OCI-M1 (cell line): ENCODE data around the gene TEX53.
A peak's percentile ranks its signal among the peaks of the same experiment; 100 is the strongest.

Source experiments
- DNase-seq: peaks from one replicate; lab custom pipeline; 2025; lab: John Stamatoyannopoulos, UW

Gene TEX53

DNA sequence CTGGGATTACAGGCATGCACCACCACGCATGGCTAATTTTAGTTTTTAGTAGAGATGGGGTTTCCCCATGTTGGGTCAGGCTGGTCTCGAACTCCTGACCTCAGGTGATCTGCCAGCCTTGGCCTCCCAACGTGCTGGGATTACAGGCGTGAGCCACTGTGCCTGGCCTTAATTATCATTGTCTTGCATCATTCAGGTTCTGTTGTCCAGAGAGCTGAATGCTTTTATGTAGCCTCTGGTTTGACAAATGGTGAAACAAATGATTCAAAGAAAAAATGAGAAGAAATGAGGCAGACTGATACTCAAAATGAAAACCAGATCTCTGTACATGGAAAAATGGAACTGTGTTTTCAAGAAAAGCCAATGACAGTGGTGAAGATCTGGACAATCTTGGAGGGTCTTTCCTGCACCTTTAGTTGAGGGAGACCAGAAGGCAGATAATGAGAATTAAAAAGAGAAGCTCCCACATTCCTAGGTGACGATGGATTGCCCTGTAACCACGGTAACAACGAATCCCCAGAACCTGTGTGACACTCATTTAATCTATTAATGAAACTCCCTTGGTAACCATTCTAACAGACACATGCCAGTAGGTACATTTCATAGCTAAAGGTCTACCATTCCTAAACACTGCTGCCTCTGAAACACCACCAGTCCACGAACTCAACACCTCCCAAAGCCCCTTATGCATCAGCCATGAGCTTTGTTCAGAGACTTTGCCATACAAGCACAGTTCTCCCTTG is 22.8 kb upstream of the TEX53 start:
- no peak for DNase-seq

DNA sequence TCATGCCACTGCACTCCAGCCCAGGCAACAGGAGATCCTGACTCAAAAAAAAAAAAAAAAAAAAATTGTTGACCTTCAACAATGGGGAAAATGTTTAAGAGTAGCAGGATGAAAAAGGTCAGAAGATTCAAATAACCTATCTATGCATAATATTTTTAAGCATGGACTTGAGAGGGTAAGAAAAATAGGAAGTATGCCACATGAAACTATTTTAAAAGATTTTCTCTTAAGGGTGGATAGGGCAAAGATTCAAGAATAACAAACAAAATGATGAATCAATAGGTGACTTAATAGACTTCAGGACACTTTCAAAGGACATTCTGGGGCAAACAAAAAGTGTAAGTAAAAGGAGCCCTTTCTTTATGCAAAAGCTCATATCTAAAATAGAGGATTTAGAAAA is 21.2 kb upstream of the TEX53 start:
- DNase-seq: no peak

DNA sequence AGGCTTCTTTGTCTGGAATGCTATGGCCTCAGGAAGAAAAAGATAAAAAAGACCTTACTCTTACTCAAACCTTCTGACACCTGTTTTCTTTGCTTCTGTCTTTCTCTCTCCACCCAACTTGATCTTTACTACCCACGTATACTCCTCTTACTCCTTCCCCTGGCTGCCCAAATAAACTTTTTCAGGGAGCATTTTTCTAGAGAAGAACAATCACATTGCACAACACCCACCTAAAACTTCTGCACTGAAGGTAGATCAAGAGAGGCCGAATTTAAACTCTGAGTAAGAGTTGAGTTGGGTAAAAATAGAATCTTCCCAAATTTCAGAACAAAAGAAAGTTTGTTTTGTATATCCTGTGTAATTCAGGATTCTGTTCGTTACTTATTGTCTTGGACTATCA is 20.5 kb upstream of the TEX53 start:
- DNase-seq: no peak

DNA sequence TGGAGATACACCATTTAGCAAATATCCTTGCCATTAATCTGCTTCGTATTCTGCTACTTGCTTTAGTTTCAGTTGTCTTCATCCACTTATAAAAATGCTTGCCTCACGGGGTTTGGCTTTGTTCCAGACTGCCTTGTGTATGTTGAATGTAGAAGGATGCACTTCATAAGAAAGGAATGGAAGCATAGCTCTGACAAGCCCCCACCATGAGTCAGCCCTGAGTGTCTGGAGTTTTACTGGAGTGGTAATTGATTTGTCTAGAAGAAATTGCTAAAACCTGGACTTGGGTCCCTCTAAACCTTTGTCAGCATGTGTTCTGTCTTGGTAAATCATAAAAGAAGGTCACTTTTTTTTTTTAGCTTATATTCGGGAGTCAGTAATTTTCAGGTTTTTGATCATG is 19.8 kb upstream of the TEX53 start:
- peak; percentile 86 for DNase-seq

DNA sequence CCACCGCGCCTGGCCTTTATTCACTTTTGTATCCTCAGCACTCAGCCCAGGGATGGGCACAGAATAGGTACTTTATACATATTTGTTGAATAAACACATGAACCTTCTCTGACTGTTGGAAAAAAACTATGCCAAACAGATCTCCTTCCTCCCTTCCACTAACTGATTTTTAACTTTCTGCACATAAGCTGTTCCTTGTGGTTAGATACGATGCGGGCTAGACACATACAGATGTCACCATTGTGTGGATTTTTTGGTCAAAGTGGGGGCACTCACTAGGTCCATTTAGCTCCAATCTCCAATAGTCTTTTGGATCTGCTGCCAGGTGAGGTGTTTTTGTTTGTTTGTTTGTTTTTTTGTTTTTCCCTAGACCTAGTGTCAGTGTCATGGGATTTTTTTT is 19.3 kb upstream of the TEX53 start:
- peak; percentile 25 for DNase-seq

DNA sequence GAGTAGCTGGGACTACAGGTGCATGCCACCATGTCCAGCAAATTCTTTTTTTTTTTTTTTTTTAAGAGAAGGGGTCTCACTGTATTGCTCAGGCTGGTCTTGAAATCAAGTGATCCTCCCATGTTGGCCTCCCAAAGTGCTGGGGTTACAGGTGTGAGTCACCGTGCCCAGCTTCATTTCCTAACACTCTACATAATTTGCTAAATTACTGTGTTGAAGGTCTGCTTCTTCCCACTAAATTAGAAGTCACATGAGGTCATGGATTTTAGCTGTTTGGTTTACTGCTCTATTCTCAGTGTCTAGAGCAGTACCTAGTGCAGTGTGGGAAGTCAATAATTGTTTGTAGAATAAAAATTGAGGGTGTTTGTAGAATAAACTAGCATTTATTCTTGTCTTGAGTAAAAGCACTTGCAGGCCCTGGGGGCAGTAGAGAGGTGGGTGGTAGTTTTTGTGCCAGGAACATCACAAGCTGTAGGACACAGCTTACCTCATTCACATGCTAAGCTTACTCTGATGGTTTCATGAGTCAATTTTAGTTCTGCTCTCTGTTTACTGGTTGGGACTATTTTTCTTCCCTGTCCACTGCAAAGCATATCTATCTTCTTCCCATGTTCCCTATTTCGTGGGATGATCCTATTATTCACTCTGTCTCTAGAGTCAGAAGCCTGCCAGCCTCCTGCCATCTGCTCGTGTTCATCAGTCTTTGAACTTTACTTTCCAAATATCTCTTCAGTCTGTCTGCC is 17.4 kb upstream of the TEX53 start:
- no peak for DNase-seq

DNA sequence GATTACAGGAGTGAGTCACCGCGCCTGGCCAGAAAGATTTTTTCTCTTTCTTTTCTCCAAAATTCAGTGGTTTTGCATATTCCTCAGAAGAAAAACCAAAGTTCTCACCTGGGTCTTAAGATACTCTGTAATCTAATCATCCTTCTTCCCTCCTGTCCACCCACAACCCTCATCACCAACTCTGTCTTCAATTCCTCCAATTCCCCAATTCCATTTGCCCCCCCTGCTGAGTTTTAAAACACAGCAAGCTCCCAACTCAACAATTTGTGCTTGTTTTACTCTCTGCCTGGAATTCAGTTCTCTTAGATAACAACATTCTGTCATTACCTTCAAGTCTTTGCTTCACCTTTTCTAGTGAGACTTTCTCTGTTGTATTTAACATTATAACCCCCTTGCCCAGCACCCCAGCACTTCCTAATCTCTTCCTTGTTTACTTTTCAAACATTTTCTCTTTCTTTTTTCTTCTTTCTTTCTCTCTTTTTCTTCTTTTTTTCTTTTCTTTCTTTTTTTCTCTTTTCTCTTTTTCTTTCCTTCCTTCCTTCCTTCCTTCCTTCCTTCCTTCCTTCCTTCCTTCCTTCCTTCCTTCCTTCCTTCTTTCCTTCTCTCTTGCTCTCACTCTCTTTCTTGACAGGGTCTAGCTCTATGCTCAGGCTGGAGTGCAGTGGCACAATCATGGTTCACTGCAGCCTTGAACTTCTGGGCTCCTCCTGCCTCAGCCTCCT is 16.6 kb upstream of the TEX53 start:
- no peak for DNase-seq

DNA sequence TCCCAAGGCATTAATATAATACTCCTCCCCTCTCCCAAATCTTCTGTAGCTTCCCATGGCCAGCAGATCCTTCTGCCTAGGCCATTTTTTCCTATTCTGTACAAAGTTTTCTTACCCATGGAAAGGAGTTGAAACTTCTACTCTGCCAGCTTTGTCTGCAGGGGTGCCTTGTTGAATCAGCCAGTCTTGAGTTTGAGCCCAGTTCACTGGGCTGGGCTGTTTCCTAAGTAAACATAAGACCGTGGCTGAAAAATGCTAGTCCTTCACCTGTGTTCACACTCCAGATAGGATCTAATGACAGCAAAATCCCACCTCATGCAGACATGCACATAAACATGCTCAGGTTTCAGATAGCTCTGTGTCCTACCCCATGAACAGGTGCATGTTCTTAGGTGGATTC is 14.0 kb upstream of the TEX53 start:
- DNase-seq: no peak

DNA sequence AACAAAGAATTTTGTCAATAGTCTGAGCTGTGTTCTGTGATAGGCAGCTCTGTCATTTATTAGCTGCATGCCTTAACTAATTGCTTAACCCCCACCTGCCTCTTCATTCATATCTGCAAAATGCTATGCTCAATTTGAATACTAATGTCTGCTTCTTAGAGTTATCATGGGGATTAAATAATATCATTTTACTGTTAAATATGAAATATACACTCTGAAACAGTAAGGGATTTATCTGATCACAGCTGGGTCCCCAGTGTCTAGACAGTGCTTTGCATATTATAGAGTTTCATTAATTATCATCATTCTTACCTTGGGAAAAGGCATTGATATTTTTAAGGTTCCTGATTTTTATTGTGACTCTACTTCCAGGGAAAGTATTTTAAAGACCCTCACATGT is 12.4 kb upstream of the TEX53 start:
- no peak for DNase-seq

DNA sequence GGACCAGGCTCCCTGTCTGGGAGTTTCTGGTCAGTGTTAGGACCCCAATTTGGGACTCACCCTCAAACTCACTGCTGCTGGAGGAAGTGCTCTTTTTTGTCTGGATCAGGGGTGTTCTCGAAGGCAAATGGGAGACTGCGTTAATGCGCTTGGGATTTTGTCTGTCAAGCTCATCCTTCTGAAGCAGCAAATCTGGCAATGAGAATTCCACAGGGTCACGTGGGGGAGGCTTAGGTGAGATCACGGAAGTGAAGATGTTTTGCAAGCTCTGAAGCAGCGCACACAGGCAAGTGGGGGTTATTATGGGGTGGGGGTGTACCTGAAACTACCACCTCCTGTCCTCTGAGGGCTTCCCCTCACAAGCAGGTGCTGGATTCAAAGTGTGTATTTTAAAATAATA is 10.5 kb upstream of the TEX53 start:
- DNase-seq: no peak

DNA sequence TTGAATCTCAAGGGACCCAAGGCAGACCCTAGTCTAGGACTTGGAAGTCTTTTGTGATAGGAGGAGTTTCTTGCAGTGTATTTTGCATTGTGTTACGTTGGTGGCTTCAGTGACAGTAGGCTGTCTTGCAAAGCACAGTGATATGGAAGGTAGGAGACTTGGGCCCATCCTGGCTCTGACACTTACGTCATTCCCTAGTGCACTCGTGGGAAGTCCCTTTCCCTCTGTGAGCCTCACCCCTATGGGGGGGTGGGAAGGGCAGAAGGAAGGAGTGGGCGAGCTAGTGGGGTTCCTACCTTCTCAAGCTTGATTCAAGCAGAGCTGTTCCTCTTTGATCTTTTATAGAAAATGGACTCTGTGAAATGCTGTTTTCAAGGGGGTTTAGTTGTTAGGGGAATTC is 9.2 kb upstream of the TEX53 start:
- DNase-seq: no peak

DNA sequence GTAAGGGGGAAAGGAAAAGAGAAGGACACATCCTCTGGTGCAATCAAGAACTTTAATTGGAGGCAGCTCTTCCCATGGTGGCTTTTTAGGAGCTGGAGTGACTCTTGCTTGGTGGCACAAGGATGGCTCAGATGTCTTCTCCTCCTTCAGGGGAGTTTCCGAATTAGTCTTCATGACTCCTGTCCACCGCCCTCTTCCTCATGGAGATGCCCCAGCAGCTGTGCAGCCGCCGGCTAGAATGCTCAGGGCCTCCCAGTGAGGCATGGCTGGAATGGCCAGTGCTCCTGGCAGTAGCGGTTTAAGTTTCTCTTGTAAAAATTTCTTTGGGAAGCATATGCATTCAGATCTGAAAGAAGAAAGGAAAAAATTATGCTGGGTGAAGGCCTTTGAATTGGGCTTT is 8.8 kb upstream of the TEX53 start:
- DNase-seq: no peak

DNA sequence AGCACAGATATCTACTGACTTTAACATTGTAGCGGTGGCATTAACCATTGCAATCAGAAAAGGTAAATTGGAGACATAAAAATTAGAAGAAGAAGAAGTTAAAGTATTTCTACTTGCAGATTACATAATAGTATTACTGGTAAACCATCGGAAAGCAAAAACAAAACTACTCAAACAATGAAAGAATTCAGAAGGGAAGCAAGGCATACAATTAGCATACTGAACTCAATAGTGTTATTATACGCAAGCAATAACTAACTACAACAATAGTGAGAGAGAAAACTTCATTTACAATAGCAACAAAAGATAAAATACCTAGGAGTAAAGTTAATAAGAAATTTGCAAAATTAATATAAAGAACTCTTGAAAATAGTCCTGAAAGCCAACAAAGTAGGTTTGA is 6.6 kb upstream of the TEX53 start:
- no peak for DNase-seq

DNA sequence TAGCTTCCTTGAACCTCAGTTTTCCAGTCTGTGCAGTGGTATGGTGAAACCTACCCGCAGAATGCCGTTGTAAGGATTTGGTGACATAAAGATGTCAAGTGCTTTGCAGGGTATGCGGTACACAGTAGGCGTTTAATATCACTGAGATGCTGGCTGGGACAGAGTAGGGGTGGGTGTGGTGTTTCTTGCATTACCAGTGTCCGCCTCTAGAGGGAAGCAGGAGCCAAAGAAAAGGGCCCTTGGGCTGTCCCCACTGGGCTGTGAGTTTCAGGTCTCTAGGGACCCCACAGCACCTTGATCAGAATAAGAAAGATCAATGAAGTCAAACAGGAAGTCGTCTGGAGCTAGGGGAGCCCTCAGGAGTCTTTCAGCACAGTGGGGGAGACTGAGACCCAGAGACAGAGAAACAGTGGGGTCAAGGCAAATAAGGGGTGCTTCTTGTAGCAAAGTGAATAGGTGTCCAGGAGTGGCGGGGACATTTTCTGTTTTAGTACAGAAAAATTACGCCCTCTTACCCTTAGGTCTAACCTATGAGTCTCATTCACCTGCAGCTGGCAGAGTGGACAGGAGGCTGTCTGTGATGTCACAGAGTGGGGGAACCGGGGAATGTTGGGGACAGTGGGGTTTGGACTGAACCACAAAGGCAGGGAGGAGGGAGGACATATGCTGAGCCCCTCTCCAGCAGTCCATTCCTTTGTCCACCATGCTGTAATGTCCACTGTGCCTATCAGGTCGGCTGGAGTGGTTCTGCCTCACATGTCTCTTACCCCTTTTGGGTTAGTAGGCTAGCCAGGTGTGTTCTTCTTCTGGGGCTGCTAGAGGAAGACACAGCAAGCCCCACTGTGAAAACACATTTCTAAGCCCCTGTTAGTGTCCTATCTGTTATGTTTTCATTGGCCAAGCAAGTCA is 4.7 kb upstream of the TEX53 start:
- DNase-seq: peak; percentile 65

DNA sequence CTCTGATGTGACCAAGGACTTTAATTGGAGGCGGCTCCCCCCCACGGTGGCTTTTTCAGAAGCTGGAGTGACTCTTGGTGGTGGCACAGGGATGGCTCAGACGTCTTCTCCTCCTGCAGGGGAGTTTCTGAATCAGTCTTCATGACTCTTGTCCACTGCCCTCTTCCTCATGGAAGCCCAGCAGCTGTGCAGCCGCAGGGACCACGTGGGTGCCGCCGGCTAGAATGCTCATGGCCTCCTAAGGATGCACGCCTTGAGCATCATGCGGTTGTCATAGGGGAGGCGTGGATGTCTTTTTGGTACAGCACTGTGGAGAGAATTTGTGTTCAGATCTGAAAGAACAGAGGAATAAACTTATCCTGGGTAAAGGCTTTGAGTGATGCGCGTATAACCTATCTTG is 1.3 kb downstream of the TEX53 start:
- DNase-seq: no peak

DNA sequence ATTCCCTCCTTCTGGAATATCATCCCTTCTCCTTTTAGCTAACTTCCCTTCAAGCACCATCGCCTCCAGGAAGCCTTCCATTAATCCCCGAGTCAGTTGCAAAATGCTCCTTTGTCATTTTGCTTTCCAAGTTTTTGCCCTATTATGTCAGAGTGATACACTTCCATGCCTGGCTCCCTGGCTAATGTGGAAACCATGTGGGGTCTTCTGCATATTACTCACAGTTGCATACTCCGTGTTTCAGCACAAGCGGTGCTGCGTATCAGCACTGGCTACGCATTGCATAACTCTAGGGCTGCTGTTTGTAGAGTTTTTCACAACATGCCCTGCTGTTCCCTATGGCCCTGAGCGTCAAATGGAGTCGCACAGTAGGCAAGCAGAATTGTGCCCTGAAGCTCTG is 1.9 kb downstream of the TEX53 start:
- no peak for DNase-seq

DNA sequence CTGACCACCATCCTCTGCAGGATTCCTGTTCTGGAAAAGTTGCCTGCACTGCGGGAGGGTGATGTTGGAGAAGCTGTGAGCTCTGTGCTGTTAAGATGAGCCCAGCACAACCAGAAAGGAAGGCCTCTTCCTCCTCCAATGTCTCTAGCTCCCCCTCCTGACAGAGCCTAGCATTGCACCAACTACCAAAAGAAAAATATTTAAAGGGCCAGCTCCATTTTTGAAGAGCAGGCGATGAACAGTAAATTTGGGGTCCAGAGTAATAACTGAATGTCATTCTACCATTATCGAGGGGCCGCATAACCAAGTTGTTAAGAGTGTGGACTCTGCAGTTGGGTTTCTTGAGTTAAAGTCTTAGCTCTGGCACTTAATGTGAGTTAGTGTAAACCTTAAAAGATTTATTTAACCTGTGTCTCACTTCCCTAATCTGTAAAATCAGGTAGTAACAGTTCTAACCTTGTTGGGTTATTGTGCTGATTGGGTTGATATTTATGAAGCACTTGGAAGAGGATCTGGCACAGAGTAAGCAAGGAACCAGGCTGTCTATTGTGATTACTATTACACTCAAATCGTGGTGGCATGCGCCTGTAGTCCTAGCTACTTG is 3.9 kb downstream of the TEX53 start:
- peak; percentile 86 for DNase-seq

DNA sequence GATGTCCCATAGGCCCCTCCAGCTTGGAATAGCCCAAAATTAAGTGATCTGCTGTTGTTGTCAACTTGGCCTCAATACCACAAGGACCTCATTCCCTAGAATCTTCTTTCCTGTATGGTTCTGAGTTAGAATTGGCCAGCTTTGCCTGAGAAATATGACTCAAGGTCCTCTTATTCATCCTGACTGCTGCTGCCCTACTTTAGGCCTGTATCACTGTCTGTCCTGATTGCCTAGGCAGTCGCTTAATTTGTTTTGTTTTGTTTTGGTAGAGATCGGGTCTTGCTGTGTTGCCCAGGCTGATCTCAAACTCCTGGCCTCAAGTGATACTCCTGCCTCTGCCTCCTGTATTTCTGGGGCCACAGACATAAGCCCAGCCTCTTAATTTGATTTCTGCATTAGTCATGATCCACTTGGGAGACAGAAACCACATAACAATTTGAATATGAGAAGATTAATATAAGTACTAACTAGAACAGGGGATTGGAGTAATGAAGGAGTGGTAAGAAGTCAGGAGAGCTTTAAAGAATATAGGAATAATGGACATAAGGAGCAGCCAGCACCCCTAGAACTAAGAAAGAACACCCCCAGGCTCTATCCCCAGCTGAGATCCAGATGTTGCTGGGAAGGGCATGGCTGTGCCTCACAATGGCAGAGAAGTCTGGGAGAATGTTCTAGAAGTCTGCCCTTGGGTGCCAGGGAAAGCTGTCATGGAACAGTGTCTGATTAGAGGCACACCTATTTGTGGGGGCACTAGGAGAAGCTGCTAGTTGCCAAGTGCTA is 4.6 kb downstream of the TEX53 start:
- DNase-seq: no peak

DNA sequence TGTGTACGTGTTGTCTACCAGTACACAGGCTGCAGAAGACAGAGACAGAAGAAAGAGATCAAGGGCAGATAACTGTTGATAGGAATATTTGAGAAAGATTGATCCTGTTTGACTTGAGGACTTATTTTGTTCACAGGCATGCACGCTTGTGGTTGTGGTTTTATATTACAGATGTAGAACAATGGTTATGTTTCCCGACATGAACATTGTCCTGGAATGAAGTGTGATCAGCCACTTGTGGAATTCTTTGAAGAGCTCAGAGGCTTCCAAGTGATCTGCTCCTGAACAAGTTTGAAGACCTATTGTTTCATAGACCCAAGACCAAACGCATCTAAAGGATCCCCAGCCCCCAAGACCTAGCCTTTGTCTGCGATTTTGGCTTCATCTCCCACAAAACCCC is 13.7 kb downstream of the TEX53 start:
- no peak for DNase-seq

DNA sequence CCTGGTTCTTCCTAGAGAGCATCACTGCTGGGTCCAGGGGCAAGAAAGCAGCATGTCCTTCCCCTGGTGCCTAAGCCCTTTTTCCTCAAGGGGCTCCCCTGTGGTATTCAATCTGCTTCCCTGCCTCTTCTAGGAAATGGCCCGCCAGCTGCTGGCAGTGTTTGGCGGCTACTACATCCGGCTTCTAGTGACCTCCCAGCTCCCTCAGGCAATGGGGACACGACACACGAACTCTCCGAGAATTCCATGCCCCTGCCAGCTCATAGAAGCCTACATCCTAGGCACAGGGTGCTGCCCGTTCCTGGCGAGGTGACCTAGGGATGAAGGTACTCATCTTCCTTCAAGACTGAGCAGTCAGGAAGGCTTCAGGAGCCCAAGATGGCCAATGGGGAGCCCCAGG is 14.6 kb downstream of the TEX53 start:
- no peak for DNase-seq

DNA sequence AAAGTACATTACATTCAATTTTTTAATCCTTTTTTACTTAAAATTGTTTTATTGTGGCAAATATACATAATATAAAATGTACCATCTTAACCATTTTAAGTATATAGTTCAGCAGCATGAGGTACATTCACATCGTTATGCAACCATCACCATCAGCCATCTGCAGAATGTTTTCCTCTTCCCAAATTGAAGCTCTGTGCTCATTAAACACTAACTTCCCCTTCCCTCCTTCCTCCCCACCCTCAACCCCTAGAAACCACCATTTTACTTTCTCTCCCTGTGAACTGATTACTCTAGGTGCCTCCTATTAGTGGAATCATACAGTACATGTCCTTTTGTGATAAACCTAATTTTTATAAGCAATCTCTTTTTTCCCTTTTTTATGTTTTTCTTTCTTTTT is 15.6 kb downstream of the TEX53 start:
- DNase-seq: peak; percentile 18
